GM23338 (cell line): Measurements from ENCODE around the gene VTA1. TPM values are rescaled to one million over a fixed set of nuclear protein-coding genes. Genes with fewer than 3 reads are reported as not detected.

Experiments used
- ATAC-seq: fragments of 200-7000 bp; cut with Tn5 transposase; 3 replicates; pipeline ENCODE4 v1.9.1; 2020
- DNase-seq: peaks from one replicate; pipeline ENCODE4 v3.0.0-alpha.2; 2015; ENCODE audit warnings: low spot score
- H2AFZ ChIP-seq: fragments of 200-600 bp; sonication (generic); 2 replicates; pipeline ENCODE4 v1.8.0; 2016; ENCODE audit warnings: antibody characterized with exemption, mild to moderate bottlenecking, moderate library complexity
- H3F3A ChIP-seq: fragments of 200-600 bp; sonication (generic); replicated peaks from 2 replicates; pipeline ENCODE4 v1.8.0; 2017; ENCODE audit warnings: antibody characterized with exemption, mixed run types, low read depth
- H3K27ac ChIP-seq: fragments of 200-600 bp; sonication (generic); 2 replicates; pipeline ENCODE4 v1.6.1; 2016; ENCODE audit warnings: low read depth
- H3K27me3 ChIP-seq: fragments of 200-600 bp; sonication (generic); 2 replicates; pipeline ENCODE4 v1.8.0; 2016; ENCODE audit warnings: mild to moderate bottlenecking, mixed run types, moderate library complexity; ENCODE audit not compliant: insufficient read depth
- H3K36me3 ChIP-seq: fragments of 200-600 bp; sonication (generic); 2 replicates; pipeline ENCODE4 v1.8.0; 2016; ENCODE audit warnings: mild to moderate bottlenecking; ENCODE audit not compliant: insufficient read depth
- H3K4me1 ChIP-seq: fragments of 200-600 bp; sonication (generic); 2 replicates; pipeline ENCODE4 v1.8.0; 2016; ENCODE audit warnings: mild to moderate bottlenecking, moderate library complexity; ENCODE audit not compliant: insufficient read depth
- H3K4me2 ChIP-seq: fragments of 200-600 bp; sonication (generic); 2 replicates; pipeline ENCODE4 v1.7.1; 2017; ENCODE audit warnings: mixed run types
- H3K4me3 ChIP-seq: fragments of 200-600 bp; sonication (generic); 2 replicates; pipeline ENCODE4 v1.6.1; 2016; ENCODE audit warnings: mixed run types
- H3K79me2 ChIP-seq: fragments of 200-600 bp; sonication (generic); replicated peaks from 2 replicates; pipeline ENCODE4 v1.8.0; 2017; ENCODE audit warnings: mild to moderate bottlenecking; ENCODE audit not compliant: insufficient read depth
- H3K9me2 ChIP-seq: fragments of 200-600 bp; sonication (generic); 2 replicates; pipeline ENCODE4 v1.8.0; 2017; ENCODE audit not compliant: insufficient read depth
- H4K20me1 ChIP-seq: fragments of 200-600 bp; sonication (generic); replicated peaks from 2 replicates; pipeline ENCODE4 v1.8.0; 2017; ENCODE audit warnings: mild to moderate bottlenecking; ENCODE audit not compliant: insufficient read depth
- H3K27ac Mint-ChIP-seq: 2 replicates; pipeline ENCODE4 v1.8.0; 2020; ENCODE audit warnings: inconsistent platforms, mild to moderate bottlenecking, moderate library complexity, mixed read lengths
- H3K27me3 Mint-ChIP-seq: 3 replicates; pipeline ENCODE4 v1.8.0; 2022; ENCODE audit warnings: low read depth, mild to moderate bottlenecking, moderate library complexity, mixed read lengths, inconsistent platforms; ENCODE audit not compliant: insufficient read depth, poor library complexity
- H3K36me3 Mint-ChIP-seq: 3 replicates; pipeline ENCODE4 v1.8.0; 2021; ENCODE audit warnings: low read depth, mild to moderate bottlenecking, inconsistent platforms, moderate library complexity, mixed read lengths
- H3K4me1 Mint-ChIP-seq: 3 replicates; pipeline ENCODE4 v1.8.0; 2020; ENCODE audit warnings: mild to moderate bottlenecking, inconsistent platforms, mixed read lengths
- H3K4me3 Mint-ChIP-seq: 3 replicates; pipeline ENCODE4 v1.8.0; 2021; ENCODE audit warnings: moderate library complexity, mild to moderate bottlenecking, inconsistent platforms, mixed read lengths
- H3K9me3 Mint-ChIP-seq: 3 replicates; pipeline ENCODE4 v1.8.0; 2020; ENCODE audit warnings: moderate library complexity, mild to moderate bottlenecking, inconsistent platforms, mixed read lengths
- CREB1 ChIP-seq: fragments of 250-450 bp; sonication (Bioruptor Pico); IDR thresholded peaks from 2 replicates; pipeline ENCODE4 v1.5.0; 2020; ENCODE audit warnings: low read depth, mild to moderate bottlenecking, moderate library complexity
- EZH2 ChIP-seq: fragments of 200-600 bp; sonication (generic); IDR thresholded peaks from one replicate; pipeline ENCODE4 v1.8.0; 2017; ENCODE audit warnings: antibody characterized with exemption, mild to moderate bottlenecking, low read depth; ENCODE audit not compliant: unreplicated experiment
- EZH2phosphoT487 ChIP-seq: fragments of 200-600 bp; sonication (generic); IDR thresholded peaks from one replicate; pipeline ENCODE4 v1.8.1; 2018; ENCODE audit warnings: antibody characterized with exemption; ENCODE audit not compliant: unreplicated experiment
- STAT1 ChIP-seq: IDR thresholded peaks from one replicate; pipeline ENCODE4 v1.6.1; 2016; ENCODE audit warnings: antibody characterized with exemption; ENCODE audit not compliant: unreplicated experiment
- polyA plus RNA-seq: library from polyadenylated mRNA; unstranded; fragments of >200 nt; fragmentation: Nextera tagmentation; extraction: Ambion mirVana; gene quantifications from 2 replicates; pipeline ENCODE4 v1.2.1, GENCODE V29; 2016
- total RNA-seq: library from RNA; depleted of rRNA; stranded (reverse); fragments of >200 nt; shearing (Covaris generic); gene quantifications from 2 replicates; pipeline ENCODE4 v1.2.3, GENCODE V29; 2014
- TF ChIP-seq, protein P1 (sequence below): IDR thresholded peaks from one replicate; pipeline ENCODE4 v1.6.1; 2018; ENCODE audit warnings: antibody characterized with exemption; ENCODE audit not compliant: unreplicated experiment
- TF ChIP-seq, protein P2 (sequence below), 2 experiments: fragments of 200-600 bp in 1 of 2; sonication (generic) in 1 of 2; conservative IDR thresholded peaks; 2 replicates each; pipeline versions ENCODE4 v1.5.1 to v1.6.1; 2016 to 2017; ENCODE audit warnings: antibody characterized with exemption in 2 of 2, low read depth in 2 of 2, mild to moderate bottlenecking in 2 of 2, moderate library complexity in 1 of 2

The VTA1 gene
- total and polyA plus RNA-seq, 2 experiments from 2014 or later, result 102 to 104 TPM

GRCh38 chr6:142118925-142119324, 28.1 kb upstream of the VTA1 start:
- Histone ChIP-seq H3K36me3 (no peaks in the 10 kb centered on the region), H3K27ac (no peak overlapping the region), H3K9me2 (no peaks in the 10 kb centered on the region), H4K20me1 (no peaks in the 10 kb centered on the region), H3K79me2 (no peaks in the 10 kb centered on the region), H3K4me3 (no peak overlapping the region), H2AFZ (peak overlapping the region; percentile 12; the same call in 1 of the 2 replicates), H3F3A (no peaks in the 10 kb centered on the region), H3K4me2 (no peak overlapping the region), H3K4me1 (no peaks in the 10 kb centered on the region), H3K27me3 (no peaks in the 10 kb centered on the region)
- TF ChIP-seq EZH2phosphoT487, result no peak
- TF ChIP-seq EZH2, result no peak
- TF ChIP-seq, protein P1, sequence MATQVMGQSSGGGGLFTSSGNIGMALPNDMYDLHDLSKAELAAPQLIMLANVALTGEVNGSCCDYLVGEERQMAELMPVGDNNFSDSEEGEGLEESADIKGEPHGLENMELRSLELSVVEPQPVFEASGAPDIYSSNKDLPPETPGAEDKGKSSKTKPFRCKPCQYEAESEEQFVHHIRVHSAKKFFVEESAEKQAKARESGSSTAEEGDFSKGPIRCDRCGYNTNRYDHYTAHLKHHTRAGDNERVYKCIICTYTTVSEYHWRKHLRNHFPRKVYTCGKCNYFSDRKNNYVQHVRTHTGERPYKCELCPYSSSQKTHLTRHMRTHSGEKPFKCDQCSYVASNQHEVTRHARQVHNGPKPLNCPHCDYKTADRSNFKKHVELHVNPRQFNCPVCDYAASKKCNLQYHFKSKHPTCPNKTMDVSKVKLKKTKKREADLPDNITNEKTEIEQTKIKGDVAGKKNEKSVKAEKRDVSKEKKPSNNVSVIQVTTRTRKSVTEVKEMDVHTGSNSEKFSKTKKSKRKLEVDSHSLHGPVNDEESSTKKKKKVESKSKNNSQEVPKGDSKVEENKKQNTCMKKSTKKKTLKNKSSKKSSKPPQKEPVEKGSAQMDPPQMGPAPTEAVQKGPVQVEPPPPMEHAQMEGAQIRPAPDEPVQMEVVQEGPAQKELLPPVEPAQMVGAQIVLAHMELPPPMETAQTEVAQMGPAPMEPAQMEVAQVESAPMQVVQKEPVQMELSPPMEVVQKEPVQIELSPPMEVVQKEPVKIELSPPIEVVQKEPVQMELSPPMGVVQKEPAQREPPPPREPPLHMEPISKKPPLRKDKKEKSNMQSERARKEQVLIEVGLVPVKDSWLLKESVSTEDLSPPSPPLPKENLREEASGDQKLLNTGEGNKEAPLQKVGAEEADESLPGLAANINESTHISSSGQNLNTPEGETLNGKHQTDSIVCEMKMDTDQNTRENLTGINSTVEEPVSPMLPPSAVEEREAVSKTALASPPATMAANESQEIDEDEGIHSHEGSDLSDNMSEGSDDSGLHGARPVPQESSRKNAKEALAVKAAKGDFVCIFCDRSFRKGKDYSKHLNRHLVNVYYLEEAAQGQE, result no peak
- no peak for TF ChIP-seq STAT1
- TF ChIP-seq CREB1 (CRISPR knock-in tag), result no peak
- Mint-ChIP-seq H3K27me3 (peaks cover 1% of the 10 kb centered on the region), H3K9me3 (no peaks in the 10 kb centered on the region), H3K36me3 (no peaks in the 10 kb centered on the region), H3K27ac (no peak overlapping the region), H3K4me1 (peaks cover 4% of the 10 kb centered on the region; the same call in 2 of the 3 replicates), H3K4me3 (no peak overlapping the region)
- no peak for DNase-seq
- ATAC-seq, result no peak

GRCh38 chr6:142121342-142121741, 25.7 kb upstream of the VTA1 start:
- Histone ChIP-seq H2AFZ (no peak overlapping the region; the same call in 1 of the 2 replicates), H3K4me1 (no peaks in the 10 kb centered on the region), H3K27ac (no peak overlapping the region), H3K4me3 (no peak overlapping the region), H3F3A (no peaks in the 10 kb centered on the region), H3K4me2 (no peak overlapping the region), H3K36me3 (no peaks in the 10 kb centered on the region), H3K9me2 (no peaks in the 10 kb centered on the region), H3K79me2 (no peaks in the 10 kb centered on the region), H4K20me1 (no peaks in the 10 kb centered on the region), H3K27me3 (no peaks in the 10 kb centered on the region)
- Mint-ChIP-seq H3K4me3 (no peak overlapping the region), H3K27ac (no peak overlapping the region), H3K27me3 (no peaks in the 10 kb centered on the region), H3K36me3 (no peaks in the 10 kb centered on the region), H3K4me1 (no peaks in the 10 kb centered on the region), H3K9me3 (no peaks in the 10 kb centered on the region)
- TF ChIP-seq STAT1, result no peak
- ATAC-seq (no peak), DNase-seq (no peak)

DNA sequence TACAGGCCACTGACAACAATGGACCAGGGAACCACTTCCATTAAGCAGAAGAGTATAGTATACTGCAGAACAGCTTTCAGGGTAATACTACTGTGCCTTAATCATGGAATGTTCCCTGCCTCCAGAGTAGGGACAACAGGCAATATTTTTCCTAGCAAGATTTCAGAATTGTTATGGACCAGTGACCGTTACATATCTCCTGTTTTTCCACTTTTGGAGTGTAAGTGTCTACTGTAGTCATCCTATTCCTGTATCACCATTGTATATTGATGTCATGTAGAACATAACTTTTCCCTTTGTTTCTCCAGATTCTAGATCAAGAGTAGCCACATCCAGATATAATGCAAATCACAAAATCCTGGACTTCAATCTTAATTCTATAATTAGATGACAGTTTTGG, 16.2 kb upstream of the VTA1 start:
- no peak overlapping the region for H3K27ac Mint-ChIP-seq
- ATAC-seq (no peak), DNase-seq (no peak)
- no peak overlapping the region for H3K4me2 ChIP-seq
- H3K36me3 Mint-ChIP-seq, result no peaks in the 10 kb centered on the region
- no peaks in the 10 kb centered on the region for H4K20me1 ChIP-seq
- no peak overlapping the region for H3K4me3 ChIP-seq
- TF ChIP-seq, protein P1, result no peak
- TF ChIP-seq, protein P2, sequence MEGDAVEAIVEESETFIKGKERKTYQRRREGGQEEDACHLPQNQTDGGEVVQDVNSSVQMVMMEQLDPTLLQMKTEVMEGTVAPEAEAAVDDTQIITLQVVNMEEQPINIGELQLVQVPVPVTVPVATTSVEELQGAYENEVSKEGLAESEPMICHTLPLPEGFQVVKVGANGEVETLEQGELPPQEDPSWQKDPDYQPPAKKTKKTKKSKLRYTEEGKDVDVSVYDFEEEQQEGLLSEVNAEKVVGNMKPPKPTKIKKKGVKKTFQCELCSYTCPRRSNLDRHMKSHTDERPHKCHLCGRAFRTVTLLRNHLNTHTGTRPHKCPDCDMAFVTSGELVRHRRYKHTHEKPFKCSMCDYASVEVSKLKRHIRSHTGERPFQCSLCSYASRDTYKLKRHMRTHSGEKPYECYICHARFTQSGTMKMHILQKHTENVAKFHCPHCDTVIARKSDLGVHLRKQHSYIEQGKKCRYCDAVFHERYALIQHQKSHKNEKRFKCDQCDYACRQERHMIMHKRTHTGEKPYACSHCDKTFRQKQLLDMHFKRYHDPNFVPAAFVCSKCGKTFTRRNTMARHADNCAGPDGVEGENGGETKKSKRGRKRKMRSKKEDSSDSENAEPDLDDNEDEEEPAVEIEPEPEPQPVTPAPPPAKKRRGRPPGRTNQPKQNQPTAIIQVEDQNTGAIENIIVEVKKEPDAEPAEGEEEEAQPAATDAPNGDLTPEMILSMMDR (conservative IDR thresholded peaks at IDR 0.05; ENCODE audit: low read depth in 2 of 2), result no peak
- TF ChIP-seq EZH2phosphoT487, result no peak
- no peaks in the 10 kb centered on the region for H3K9me3 Mint-ChIP-seq
- no peaks in the 10 kb centered on the region for H3F3A ChIP-seq
- H3K79me2 ChIP-seq, result no peaks in the 10 kb centered on the region
- H3K9me2 ChIP-seq, result no peaks in the 10 kb centered on the region
- H3K4me3 Mint-ChIP-seq, result no peak overlapping the region
- no peaks in the 10 kb centered on the region for H3K36me3 ChIP-seq
- peaks cover 5% of the 10 kb centered on the region for H3K4me1 Mint-ChIP-seq
- no peaks in the 10 kb centered on the region for H3K4me1 ChIP-seq
- no peaks in the 10 kb centered on the region for H3K27me3 Mint-ChIP-seq
- no peaks in the 10 kb centered on the region for H3K27me3 ChIP-seq
- no peak overlapping the region for H2AFZ ChIP-seq
- no peak overlapping the region for H3K27ac ChIP-seq
